ENCODE measurements around the gene LPIN1. TPM values are rescaled to one million over a fixed set of nuclear protein-coding genes. Genes with fewer than 3 reads are reported as not detected.
"Not testable (repeated sequence)": the region's sequence is repeated elsewhere in the genome, so short reads cannot be mapped to it uniquely, and the experiment has no call there.

LPIN1 gene
- total and polyA plus RNA-seq, 5 donors, result 15.3 to 42.9 (median 36.1) TPM

DNA sequence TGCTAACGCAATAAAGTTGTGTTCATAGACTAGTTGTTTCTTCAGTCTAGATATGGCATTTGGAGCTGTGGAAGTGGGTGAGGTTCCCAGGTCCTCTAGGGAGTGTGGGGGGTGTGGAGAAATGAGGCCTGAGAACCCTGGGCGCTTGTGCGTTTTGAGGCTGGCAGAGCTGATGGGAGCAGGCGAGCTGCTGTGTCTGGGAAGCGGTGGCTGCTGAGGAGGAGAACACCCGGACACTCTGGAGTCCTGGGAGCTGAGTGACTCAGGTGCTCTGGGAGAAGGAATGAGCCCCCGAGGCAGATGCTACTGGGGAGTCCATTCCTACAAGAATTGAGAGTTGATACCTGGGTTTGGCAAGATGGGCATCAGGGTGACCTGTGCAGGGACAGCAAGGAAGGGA lies 67.5 kb downstream of the LPIN1 start:
- Histone ChIP-seq H3K9me3 (ENCODE audit: control insufficient read depth, low read length) (no peaks in the 10 kb centered on the region), H3K4me3 (ENCODE audit: low read length) (no peak overlapping the region), H3K27me3 (ENCODE audit: control insufficient read depth, insufficient read depth) (no peaks in the 10 kb centered on the region), H3K27ac (ENCODE audit: low read length) (no peak overlapping the region), H3K4me1 (ENCODE audit: control insufficient read depth, insufficient read depth, low read length) (peaks cover 5% of the 10 kb centered on the region)
- no peak for DNase-seq
- 93% methylated on average over 7 of the region's 7 CpGs for WGBS
- intact Hi-C loops (cut with DNase I), result no loop called here
- no peak for ATAC-seq

DNA sequence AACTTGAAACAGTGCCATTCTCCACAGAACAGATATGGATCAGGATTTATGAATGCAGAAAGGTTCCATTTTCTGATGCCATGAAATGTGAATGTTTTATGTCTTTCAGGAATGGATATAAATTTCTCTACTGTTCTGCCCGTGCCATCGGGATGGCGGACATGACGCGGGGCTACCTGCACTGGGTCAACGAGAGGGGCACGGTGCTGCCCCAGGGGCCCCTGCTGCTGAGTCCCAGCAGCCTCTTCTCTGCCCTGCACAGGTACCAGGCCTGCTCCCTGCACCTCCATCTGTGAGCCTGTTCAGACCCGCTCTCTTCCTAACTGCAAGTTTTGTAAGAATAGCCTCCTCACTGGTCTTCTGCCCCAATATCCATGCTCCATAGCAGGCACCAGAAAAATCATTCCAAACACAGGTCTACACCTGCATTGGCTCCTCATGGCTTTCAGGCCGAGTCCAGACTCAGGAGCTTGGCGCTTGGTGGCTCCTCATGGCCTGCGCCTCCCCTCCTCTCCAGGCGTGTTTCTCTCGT lies 68.6 kb downstream of the LPIN1 start:
- no peak overlapping the region for H3K27ac ChIP-seq (ENCODE audit: low read length)
- 98% methylated on average over 13 of the region's 13 CpGs for WGBS
- no peak overlapping the region for H3K4me3 ChIP-seq (ENCODE audit: low read length)
- DNase-seq (no peak), ATAC-seq (peak in 1 of 2 donors; percentile 47)
- intact Hi-C loops (cut with DNase I), result no loop called here
- no peaks in the 10 kb centered on the region for H3K9me3 ChIP-seq (ENCODE audit: control insufficient read depth, low read length)
- peaks cover 5% of the 10 kb centered on the region for H3K4me1 ChIP-seq (ENCODE audit: control insufficient read depth, insufficient read depth, low read length)
- H3K27me3 ChIP-seq (ENCODE audit: control insufficient read depth, insufficient read depth), result no peaks in the 10 kb centered on the region

DNA sequence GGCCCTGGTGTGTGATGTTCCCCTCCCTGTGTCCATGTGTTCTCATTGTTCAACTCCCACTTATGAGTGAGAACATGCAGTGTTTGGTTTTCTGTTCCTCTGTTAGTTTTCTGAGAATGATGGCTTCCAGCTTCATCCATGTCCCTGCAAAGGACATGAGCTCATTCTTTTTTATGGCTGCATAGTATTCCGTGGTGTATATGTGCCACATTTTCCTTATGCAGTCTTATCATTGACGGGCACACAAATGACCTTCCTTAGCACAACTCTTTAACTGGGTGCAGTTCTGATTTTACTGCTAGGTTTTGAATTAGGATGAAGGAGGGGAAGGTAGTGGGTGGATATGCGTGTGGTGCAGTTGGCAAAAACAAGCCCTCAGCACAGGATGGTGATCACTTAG lies 70.5 kb downstream of the LPIN1 start:
- H3K27ac ChIP-seq (ENCODE audit: low read length); H3K9me3 ChIP-seq (ENCODE audit: control insufficient read depth, low read length); ATAC-seq; H3K4me3 ChIP-seq (ENCODE audit: low read length); intact Hi-C loops (cut with DNase I); H3K27me3 ChIP-seq (ENCODE audit: control insufficient read depth, insufficient read depth); DNase-seq; H3K4me1 ChIP-seq (ENCODE audit: control insufficient read depth, insufficient read depth, low read length): not testable (repeated sequence)
- WGBS, result 98% methylated on average over 3 of the region's 3 CpGs

DNA sequence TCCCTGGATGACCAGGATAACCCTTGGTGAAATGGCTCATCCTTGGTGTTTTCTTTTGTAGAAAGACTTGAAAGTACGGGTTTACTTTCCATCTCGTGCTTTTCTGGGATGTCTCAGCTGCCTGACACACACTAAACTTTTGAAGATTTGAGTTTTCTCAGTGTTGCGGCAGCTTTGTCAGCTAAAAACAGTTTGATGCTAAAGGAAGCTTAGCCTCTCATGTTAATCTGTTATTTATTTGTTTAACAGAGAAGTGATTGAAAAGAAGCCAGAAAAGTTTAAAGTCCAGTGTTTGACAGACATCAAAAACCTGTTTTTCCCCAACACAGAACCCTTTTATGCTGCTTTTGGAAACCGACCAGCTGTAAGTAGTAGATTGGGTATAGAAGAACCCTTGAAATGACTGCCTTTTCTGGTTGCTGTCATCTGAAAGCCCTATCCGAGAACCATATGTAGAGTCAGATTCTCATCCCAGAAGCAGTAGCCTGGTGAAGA lies 72.8 kb downstream of the LPIN1 start:
- intact Hi-C loops (cut with DNase I), result no loop called here
- 83% methylated on average over 5 of the region's 5 CpGs for WGBS
- H3K4me1 ChIP-seq (ENCODE audit: control insufficient read depth, insufficient read depth, low read length), result no peaks in the 10 kb centered on the region
- H3K9me3 ChIP-seq (ENCODE audit: control insufficient read depth, low read length), result no peaks in the 10 kb centered on the region
- no peak overlapping the region for H3K4me3 ChIP-seq (ENCODE audit: low read length)
- no peak for ATAC-seq
- no peaks in the 10 kb centered on the region for H3K27me3 ChIP-seq (ENCODE audit: control insufficient read depth, insufficient read depth)
- H3K27ac ChIP-seq (ENCODE audit: low read length), result no peak overlapping the region
- no peak for DNase-seq

DNA sequence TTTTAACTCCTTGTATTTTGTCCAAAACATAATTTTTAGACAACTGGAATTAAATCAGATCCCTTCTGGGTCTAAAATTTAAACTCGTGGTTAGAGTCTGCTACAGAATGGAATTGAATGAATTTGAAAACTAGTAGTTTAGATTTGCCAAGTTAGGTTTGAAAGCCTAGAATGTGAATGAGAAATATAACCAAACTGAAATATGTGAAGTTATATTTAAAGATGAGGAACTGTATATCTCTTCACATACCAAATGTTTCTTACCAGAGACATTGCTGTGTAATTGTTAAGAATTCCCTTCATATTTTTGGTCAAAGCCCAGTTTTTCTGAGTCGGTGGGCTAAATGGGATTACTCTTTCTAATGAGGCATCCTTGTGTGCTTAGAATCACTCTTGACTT lies 74.2 kb downstream of the LPIN1 start:
- H3K9me3 ChIP-seq (ENCODE audit: control insufficient read depth, low read length), result no peaks in the 10 kb centered on the region
- H3K4me3 ChIP-seq (ENCODE audit: low read length), result no peak overlapping the region
- H3K4me1 ChIP-seq (ENCODE audit: control insufficient read depth, insufficient read depth, low read length), result peaks cover 4% of the 10 kb centered on the region
- ATAC-seq (no peak), DNase-seq (no peak)
- no peaks in the 10 kb centered on the region for H3K27me3 ChIP-seq (ENCODE audit: control insufficient read depth, insufficient read depth)
- WGBS, result 86% methylated on average over 2 of the region's 2 CpGs
- H3K27ac ChIP-seq (ENCODE audit: low read length), result no peak overlapping the region
- intact Hi-C loops (cut with DNase I), result loop anchor here in 2 of 4 donors (10.0 kb wide), 2 partner anchors 894 to 1184 kb away; partner anchors contain the start of gene TRIB2 (in 1 of the 2)

DNA sequence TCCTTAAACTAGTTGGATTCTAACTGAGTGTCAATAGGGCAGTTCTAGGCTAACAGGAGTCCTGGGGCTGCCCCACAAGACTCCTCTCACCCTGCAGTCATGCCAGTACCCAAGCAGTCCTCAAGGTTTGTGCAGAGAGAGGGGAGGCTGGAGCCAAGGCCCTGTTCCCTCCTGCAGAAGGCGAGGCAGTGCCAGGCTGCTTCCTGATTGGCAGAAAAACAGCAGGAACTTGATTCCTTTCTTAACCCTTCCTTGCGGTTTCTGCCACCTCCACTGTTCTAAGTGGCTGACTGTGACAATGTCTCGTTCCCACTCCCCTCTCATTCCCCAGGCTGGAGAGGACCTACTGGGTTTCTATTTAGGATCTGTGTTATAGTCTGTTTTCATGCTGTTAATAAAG lies 75.3 kb downstream of the LPIN1 start:
- Histone ChIP-seq H3K27me3 (ENCODE audit: control insufficient read depth, insufficient read depth) (no peaks in the 10 kb centered on the region), H3K27ac (ENCODE audit: low read length) (no peak overlapping the region), H3K4me1 (ENCODE audit: control insufficient read depth, insufficient read depth, low read length) (peaks cover 4% of the 10 kb centered on the region), H3K9me3 (ENCODE audit: control insufficient read depth, low read length) (no peaks in the 10 kb centered on the region), H3K4me3 (ENCODE audit: low read length) (no peak overlapping the region)
- WGBS, result 97% methylated on average over 3 of the region's 3 CpGs
- intact Hi-C loops (cut with DNase I), result loop anchor here in 2 of 4 donors (10.0 kb wide), 2 partner anchors 893 to 1183 kb away; partner anchors contain the start of gene TRIB2 (in 1 of the 2)
- DNase-seq (no peak), ATAC-seq (no peak)

DNA sequence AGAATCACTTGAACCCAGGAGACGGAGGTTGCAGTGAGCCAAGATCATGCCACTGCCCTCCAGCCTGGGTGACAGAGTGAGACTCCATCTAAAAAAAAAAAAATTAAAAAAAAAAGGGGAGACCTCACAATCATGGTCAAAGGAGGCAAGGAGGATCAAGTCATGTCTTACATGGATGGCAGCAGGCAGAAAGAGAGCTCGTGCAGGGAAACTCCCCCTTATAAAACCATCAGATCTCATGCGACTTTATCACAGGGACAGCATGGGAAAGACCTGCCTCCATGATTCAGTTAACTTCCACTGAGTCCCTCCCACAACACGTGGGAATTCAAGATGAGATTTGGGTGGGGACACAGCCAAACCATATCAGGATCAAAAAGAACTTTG lies 75.9 kb downstream of the LPIN1 start:
- not testable (repeated sequence) for ATAC-seq; H3K4me3 ChIP-seq (ENCODE audit: low read length); H3K9me3 ChIP-seq (ENCODE audit: control insufficient read depth, low read length); H3K27me3 ChIP-seq (ENCODE audit: control insufficient read depth, insufficient read depth); H3K27ac ChIP-seq (ENCODE audit: low read length); H3K4me1 ChIP-seq (ENCODE audit: control insufficient read depth, insufficient read depth, low read length); DNase-seq
- 96% methylated on average over 4 of the region's 4 CpGs for WGBS
- intact Hi-C loops (cut with DNase I), result loop anchor here in 2 of 4 donors (10.0 kb wide), 2 partner anchors 892 to 1182 kb away; partner anchors contain the start of gene TRIB2 (in 1 of the 2)

DNA sequence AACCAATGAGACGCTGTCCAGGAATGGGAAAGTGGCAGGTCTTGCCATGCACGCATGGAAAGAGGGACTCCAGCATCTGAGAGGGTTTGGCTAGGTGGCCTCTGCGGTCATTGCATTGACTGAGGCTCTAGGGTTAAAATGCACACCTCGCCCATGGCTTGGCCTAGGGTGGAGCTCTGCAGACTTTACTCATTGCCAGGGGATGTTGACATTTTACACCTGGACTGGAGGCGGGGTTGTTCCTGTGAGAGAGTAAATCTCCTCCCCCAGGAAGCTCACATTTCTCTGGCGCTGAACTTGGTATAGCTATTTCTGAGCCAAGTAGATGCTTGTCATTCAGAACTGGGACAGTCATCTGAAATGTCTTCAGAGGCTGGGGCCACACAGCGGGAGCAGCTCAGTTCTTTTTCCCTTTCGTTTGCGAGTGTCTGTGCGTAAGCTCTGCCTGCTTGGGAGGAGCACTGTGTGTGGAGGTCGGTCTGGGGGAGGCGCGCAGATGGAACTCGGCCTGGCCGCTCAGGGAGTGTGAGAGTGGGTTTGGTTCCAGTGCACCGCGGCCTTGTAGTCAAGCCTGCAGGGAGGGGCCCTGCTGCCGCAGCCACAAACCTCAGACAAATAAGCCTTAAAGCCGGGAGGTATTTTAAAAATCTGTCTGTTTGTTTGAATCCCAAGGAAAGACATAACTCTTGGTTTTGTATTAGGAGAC lies 76.5 kb downstream of the LPIN1 start:
- peak in 1 of 3 donors; percentile 56 for DNase-seq
- ATAC-seq, result peak; percentile 13 to 31
- no peaks in the 10 kb centered on the region for H3K9me3 ChIP-seq (ENCODE audit: control insufficient read depth, low read length)
- 90% methylated on average over 19 of the region's 19 CpGs for WGBS
- no peak overlapping the region for H3K27ac ChIP-seq (ENCODE audit: low read length)
- no peaks in the 10 kb centered on the region for H3K27me3 ChIP-seq (ENCODE audit: control insufficient read depth, insufficient read depth)
- peaks cover 4% of the 10 kb centered on the region for H3K4me1 ChIP-seq (ENCODE audit: control insufficient read depth, insufficient read depth, low read length)
- intact Hi-C loops (cut with DNase I), result loop anchor here in 2 of 4 donors (10.0 kb wide), 2 partner anchors 892 to 1182 kb away; partner anchors contain the start of gene TRIB2 (in 1 of the 2)
- H3K4me3 ChIP-seq (ENCODE audit: low read length), result no peak overlapping the region

DNA sequence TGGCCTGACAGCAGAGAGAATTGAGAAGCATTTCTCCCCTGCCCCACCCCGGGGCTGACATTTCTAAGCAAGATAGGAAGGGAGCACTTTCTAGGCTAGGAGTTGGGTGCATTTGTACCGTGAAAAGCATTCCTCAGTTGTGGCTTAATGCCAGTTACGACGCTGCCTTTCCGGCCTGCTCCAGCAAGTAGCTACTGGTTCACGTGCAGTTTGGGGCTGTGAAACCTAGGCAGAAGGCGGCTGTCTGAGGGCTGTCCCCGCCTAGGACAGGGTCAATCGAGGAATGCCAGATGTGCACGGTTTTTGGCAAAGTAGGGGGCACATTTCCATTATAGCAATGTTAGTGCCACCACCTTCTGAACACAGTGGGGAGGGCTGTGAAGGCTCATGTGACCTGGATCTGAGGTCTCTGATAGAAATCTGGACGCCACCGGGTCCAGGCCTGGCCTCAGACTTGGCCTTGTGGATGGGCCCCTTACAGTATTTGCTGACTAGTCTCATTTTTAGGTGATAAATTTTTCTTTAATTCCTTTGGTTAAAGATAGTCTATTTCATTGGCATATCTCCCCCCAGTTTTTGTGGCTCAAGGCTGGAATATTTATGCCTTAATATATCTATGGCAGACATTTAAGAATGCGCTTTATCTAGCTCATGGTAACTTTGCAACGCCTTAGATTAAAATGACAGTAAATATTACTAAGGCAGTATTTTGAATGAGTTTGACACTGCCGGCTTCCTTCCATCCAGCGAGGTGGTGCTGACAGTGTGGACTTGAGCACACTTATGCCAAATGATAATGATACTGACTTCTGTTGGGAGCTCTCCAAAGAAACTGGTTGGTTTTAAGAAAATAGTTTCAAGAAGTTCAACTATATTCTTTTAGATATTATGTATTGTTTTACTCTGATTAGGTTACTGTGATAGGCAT lies 78.7 kb downstream of the LPIN1 start:
- H3K9me3 ChIP-seq (ENCODE audit: control insufficient read depth, low read length), result no peaks in the 10 kb centered on the region

DNA sequence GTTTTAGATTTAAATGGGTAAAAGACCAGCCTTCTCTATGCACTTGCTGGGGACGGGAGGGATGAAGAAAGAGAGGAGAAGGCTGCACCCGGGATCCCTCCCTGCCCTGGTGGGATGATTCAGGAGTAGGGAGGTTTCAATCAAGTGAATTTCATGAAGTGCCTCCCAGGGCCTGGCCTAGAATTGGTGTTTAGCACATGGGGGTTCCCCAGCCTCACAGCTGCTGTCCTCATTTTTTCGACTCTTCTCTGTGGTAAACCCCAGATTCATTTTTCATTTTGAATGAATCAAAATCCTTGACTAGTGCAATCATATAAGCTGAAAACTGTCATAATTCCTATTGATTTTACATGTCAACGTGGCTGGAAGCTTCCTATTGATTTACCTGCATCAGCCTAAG lies 81.1 kb downstream of the LPIN1 start:
- WGBS, result 90% methylated on average over 4 of the region's 4 CpGs
- no peak overlapping the region for H3K27ac ChIP-seq (ENCODE audit: low read length)
- ATAC-seq, result no peak
- peaks cover 10% of the 10 kb centered on the region for H3K4me1 ChIP-seq (ENCODE audit: control insufficient read depth, insufficient read depth, low read length)
- no peak overlapping the region for H3K4me3 ChIP-seq (ENCODE audit: low read length)
- intact Hi-C loops (cut with DNase I), result loop anchor here in 2 of 4 donors (5.0 to 10.0 kb wide), 3 partner anchors 887 to 1180 kb away; partner anchors contain the start of gene TRIB2 (in 1 of the 2)
- H3K9me3 ChIP-seq (ENCODE audit: control insufficient read depth, low read length), result no peaks in the 10 kb centered on the region
- no peaks in the 10 kb centered on the region for H3K27me3 ChIP-seq (ENCODE audit: control insufficient read depth, insufficient read depth)
- no peak for DNase-seq

More for the DNA sequence above, 78.7 kb downstream of the LPIN1 start:
- peak overlapping the region; percentile 34 for H3K27ac ChIP-seq (ENCODE audit: low read length)
- WGBS, result 39% methylated on average over 16 of the region's 16 CpGs
- peak; percentile 13 to 18 for ATAC-seq
- no peak overlapping the region for H3K4me3 ChIP-seq (ENCODE audit: low read length)
- DNase-seq, result peak in 2 of 3 donors; percentile 38 to 66
- intact Hi-C loops (cut with DNase I), result loop anchor here in 2 of 4 donors (5.0 to 10.0 kb wide), 3 partner anchors 890 to 1182 kb away; partner anchors contain the start of gene TRIB2 (in 1 of the 2)
- H3K27me3 ChIP-seq (ENCODE audit: control insufficient read depth, insufficient read depth), result no peaks in the 10 kb centered on the region
- H3K4me1 ChIP-seq (ENCODE audit: control insufficient read depth, insufficient read depth, low read length), result peaks cover 10% of the 10 kb centered on the region
